SK-N-SH (cell line): ENCODE data around the gene FAM81A.
"Not testable (repeated sequence)": the region's sequence is repeated elsewhere in the genome, so short reads cannot be mapped to it uniquely, and the experiment has no call there.

Experiments used
- CHD2 ChIP-seq: fragments of 150-350 bp; IDR thresholded peaks from 2 replicates; pipeline ENCODE4 v1.6.1; 2018; ENCODE audit warnings: low read length; ENCODE audit not compliant: partially characterized antibody
- EP300 ChIP-seq, 2 experiments: IDR thresholded peaks; 2 replicates each; pipeline versions ENCODE4 v1.4.0 to v1.6.1; 2012; ENCODE audit warnings: borderline replicate concordance in 1 of 2, low read depth in 1 of 2, low read length in 1 of 2
- NFIC ChIP-seq: IDR thresholded peaks from 2 replicates; pipeline ENCODE4 v1.4.0; 2012; ENCODE audit warnings: borderline replicate concordance
- SMC3 ChIP-seq: IDR thresholded peaks from 2 replicates; pipeline ENCODE4 v1.6.1; 2012; ENCODE audit warnings: low read depth, low read length, improper control_type of control experiment
- TCF12 ChIP-seq: IDR thresholded peaks from 2 replicates; pipeline ENCODE4 v1.4.0; 2012
- TF ChIP-seq, protein P1 (sequence below): IDR thresholded peaks from 2 replicates; pipeline ENCODE4 v1.6.1; 2012; ENCODE audit warnings: mild to moderate bottlenecking, low read depth, low read length, moderate library complexity
- TF ChIP-seq, protein P2 (sequence below): fragments of 200-600 bp; sonication (generic); IDR thresholded peaks from 2 replicates; pipeline ENCODE4 v1.6.1; 2017; ENCODE audit warnings: antibody characterized with exemption, mild to moderate bottlenecking, moderate library complexity

DNA sequence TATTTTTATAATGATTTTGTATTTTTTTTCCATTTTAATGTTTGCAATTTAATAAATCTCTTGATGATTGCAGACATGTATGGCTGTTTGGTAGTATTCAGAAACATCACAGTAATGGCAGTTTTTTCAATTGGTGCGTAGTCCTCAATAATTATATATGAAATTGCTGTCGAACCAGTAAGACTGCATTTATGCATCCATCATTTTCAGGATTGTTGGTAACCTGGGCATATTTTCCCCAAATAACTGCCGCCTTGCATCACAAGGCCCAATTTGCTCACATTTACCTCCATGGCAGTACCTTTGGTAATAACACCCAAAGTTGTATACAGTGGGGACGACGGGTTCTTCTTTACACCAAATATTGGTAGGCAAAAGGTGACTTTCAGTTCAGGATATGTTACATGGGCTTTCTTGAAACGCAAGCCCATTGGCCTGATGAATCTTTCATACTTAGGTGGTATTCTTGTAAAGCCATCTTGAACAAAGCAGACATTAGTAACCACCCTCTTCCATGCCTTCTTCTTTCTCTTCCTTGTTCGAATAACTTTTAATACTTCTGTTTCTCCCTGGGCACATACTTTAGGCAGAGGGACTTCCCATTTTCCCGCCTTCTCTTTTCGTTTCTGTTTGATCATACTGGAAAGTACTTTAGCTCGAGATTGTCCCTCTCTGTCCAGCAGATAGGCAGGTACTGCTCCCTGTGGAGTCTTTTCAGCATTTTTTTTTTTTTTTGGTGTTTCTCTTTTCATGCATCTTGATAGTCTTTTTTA lies 36.7 kb upstream of the FAM81A start:
- TF ChIP-seq, protein P1, sequence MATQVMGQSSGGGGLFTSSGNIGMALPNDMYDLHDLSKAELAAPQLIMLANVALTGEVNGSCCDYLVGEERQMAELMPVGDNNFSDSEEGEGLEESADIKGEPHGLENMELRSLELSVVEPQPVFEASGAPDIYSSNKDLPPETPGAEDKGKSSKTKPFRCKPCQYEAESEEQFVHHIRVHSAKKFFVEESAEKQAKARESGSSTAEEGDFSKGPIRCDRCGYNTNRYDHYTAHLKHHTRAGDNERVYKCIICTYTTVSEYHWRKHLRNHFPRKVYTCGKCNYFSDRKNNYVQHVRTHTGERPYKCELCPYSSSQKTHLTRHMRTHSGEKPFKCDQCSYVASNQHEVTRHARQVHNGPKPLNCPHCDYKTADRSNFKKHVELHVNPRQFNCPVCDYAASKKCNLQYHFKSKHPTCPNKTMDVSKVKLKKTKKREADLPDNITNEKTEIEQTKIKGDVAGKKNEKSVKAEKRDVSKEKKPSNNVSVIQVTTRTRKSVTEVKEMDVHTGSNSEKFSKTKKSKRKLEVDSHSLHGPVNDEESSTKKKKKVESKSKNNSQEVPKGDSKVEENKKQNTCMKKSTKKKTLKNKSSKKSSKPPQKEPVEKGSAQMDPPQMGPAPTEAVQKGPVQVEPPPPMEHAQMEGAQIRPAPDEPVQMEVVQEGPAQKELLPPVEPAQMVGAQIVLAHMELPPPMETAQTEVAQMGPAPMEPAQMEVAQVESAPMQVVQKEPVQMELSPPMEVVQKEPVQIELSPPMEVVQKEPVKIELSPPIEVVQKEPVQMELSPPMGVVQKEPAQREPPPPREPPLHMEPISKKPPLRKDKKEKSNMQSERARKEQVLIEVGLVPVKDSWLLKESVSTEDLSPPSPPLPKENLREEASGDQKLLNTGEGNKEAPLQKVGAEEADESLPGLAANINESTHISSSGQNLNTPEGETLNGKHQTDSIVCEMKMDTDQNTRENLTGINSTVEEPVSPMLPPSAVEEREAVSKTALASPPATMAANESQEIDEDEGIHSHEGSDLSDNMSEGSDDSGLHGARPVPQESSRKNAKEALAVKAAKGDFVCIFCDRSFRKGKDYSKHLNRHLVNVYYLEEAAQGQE = not testable (repeated sequence)
- TF ChIP-seq, protein P2, sequence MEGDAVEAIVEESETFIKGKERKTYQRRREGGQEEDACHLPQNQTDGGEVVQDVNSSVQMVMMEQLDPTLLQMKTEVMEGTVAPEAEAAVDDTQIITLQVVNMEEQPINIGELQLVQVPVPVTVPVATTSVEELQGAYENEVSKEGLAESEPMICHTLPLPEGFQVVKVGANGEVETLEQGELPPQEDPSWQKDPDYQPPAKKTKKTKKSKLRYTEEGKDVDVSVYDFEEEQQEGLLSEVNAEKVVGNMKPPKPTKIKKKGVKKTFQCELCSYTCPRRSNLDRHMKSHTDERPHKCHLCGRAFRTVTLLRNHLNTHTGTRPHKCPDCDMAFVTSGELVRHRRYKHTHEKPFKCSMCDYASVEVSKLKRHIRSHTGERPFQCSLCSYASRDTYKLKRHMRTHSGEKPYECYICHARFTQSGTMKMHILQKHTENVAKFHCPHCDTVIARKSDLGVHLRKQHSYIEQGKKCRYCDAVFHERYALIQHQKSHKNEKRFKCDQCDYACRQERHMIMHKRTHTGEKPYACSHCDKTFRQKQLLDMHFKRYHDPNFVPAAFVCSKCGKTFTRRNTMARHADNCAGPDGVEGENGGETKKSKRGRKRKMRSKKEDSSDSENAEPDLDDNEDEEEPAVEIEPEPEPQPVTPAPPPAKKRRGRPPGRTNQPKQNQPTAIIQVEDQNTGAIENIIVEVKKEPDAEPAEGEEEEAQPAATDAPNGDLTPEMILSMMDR = not testable (repeated sequence)
- TF ChIP-seq TCF12; EP300 (IDR thresholded peaks at IDR 0.05; ENCODE audit: borderline replicate concordance in 1 of 2, low read depth in 1 of 2, low read length in 1 of 2); NFIC; CHD2; SMC3: not testable (repeated sequence)
